ENCODE results near the gene SLC25A36.
A peak's percentile ranks its signal among the peaks of the same experiment; 100 is the strongest.

The SLC25A36 gene, protein sequence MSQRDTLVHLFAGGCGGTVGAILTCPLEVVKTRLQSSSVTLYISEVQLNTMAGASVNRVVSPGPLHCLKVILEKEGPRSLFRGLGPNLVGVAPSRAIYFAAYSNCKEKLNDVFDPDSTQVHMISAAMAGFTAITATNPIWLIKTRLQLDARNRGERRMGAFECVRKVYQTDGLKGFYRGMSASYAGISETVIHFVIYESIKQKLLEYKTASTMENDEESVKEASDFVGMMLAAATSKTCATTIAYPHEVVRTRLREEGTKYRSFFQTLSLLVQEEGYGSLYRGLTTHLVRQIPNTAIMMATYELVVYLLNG

DNA sequence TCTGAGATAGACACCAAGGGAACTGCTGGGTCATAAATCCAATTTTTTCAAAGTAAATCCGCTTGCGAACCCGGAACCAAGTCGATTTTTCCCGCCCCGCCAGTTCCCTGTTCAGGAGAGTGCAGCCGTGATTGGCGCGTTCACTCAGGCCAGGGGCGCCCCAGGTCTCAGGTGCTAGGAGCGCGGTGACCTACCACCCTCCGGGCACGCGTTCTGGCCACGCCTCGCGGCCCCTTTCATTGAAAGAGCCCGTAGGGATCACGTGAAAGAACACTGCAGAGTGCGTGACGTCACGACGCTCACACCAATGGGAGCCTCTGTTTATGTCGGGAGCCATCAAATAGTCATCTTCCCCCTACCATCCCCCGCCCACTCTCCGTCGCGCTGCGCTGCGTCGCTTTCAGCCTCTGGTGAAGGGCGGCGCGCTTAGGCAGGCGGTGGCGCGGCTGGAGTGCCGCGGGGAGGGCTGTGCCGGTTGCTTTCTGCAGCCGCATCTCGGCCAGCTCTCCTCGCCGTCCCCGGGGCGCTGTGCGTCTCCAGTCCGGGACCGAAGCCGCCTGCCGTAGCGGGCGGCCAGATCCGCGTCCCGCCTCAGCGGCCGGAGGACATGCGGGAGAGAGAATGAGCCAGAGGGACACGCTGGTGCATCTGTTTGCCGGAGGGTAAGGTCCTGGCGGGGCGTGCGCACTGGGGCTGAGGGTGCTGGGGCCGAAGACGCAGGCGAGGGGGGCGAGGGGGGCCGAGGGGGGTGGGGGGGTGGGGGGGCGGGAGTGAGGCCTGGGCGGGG lies at the start of gene SLC25A36:
TSS of gene SLC25A36 (plus strand) at position 403 of the 787 bp plus-strand sequence. CDS start at position 622, 219 bp downstream.
- DNase-seq, result peak; percentile 99

GRCh38 chr3:140896997-140897396 lies 44.6 kb upstream of the SLC25A36 start:
- DNase-seq, result no peak

- no peak for DNase-seq
These were observed 43.1 kb upstream of the SLC25A36 start for GRCh38 chr3:140898340-140899180.

DNA sequence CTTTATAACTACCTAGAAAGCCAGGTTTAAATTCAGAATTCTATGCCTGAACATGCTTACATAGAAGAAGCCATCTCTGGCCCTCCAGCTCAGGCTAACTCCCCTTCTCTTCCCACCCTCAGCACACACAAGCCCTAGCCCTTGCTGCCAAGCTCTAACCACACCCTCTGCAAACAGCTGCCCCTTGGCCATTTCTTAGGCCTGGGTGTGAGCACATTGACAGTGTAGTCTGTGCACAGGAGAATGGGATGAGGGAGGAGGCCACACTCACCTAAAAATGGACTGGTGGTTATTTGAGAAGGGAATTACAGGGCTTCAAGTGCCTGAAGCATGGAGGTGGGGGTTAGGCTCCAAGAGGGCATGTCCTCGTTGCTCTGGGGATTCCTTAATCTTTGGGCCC lies 42.3 kb upstream of the SLC25A36 start:
- no peak for DNase-seq

DNA sequence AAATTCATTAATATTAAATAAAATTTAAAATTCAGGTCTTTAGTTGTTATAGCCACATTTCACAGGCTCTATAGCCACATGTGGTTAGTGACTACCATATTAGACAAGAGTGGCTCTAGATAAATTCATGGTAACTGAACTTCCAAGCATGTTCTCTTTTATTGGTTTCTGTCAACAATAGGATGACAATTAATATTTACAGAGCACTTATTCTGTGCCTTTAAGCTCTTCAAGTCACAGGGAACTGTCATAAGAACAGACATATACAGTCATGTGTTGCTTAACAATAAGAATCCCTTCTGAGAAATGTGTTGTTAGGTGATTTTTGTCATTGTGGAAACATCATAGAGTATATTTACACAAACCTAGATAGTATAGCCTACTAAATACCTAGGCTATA lies 38.8 kb upstream of the SLC25A36 start:
- DNase-seq, result no peak

GRCh38 chr3:140903196-140903595 lies 38.4 kb upstream of the SLC25A36 start:
- DNase-seq, result no peak

- no peak for DNase-seq
These were observed 37.1 kb upstream of the SLC25A36 start for GRCh38 chr3:140904521-140904920.

GRCh38 chr3:140905559-140905958 lies 36.1 kb upstream of the SLC25A36 start:
- DNase-seq, result no peak

GRCh38 chr3:140906785-140907184 lies 34.9 kb upstream of the SLC25A36 start:
- no peak for DNase-seq

DNA sequence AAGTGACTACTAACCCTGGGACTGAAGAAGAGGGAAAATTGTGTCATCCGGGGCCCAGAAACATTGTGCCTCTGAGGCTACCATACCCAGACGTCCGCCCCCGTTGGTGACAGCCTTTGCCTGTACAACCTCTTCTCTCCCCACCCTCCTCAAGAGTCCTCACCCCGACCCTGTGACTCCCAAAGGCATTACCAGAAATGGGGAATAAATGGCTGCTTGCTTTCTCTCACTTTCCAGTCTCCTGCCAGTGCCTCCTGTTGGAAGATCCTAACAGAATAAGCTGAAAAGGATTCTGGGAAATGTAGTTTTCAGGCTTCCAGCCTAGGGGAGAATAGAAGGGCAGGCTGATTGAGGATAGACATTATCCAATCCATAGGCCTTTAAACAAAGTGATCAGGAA lies 30.8 kb upstream of the SLC25A36 start:
- DNase-seq, result no peak

- DNase-seq, result no peak
These were observed 29.8 kb upstream of the SLC25A36 start for GRCh38 chr3:140911822-140912221.

GRCh38 chr3:140913728-140914127 lies 27.9 kb upstream of the SLC25A36 start:
- no peak for DNase-seq

GRCh38 chr3:140914384-140914945 lies 27.2 kb upstream of the SLC25A36 start:
- DNase-seq, result no peak

- no peak for DNase-seq
These were observed 25.0 kb upstream of the SLC25A36 start for GRCh38 chr3:140916603-140917002.

- no peak for DNase-seq
These were observed 23.9 kb upstream of the SLC25A36 start for GRCh38 chr3:140917772-140918171.

DNA sequence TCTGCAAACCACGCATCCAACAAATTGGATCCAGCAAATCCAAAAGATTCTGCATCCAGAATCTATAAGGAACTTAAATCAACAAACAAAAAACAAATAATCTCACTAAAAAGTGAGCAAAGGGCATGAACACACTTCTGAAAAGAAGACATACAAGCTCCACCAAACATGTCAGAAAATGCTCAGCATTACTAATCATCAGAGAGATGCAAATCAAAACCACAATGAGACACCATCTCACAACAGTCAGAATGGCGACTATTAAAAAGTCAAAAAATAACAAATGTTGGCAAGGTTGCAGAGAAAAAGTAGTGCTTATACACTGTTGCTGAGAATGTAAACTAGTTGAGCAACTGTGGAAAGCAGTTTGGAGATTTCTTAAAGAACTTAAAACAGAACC lies 21.6 kb upstream of the SLC25A36 start:
- DNase-seq, result no peak

DNA sequence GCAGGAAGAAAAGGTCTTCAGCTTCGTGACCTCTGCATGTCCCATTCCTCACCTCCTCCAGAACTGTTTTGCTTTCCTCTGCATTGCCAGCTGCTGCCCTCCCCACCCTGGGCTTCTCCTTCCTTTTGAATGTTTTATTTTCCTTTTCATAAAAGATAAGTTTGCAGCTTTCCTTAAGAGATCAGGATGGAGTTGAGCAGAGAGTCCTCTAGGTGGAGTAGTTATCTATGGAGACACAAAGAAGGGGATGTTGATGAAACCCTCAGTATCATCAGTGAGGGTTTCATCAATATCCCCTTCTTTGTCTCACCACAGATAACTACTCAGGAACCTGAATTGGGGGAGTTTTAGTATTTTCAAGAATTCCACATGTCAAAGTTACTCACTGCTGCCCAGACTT lies 19.0 kb upstream of the SLC25A36 start:
- DNase-seq, result no peak

- no peak for DNase-seq
These were observed 17.4 kb upstream of the SLC25A36 start for GRCh38 chr3:140924097-140924873.

GRCh38 chr3:140927279-140928069 lies 14.2 kb upstream of the SLC25A36 start:
- no peak for DNase-seq

- DNase-seq, result no peak
These were observed 12.2 kb upstream of the SLC25A36 start for GRCh38 chr3:140929446-140929845.

- no peak for DNase-seq
These were observed 10.6 kb upstream of the SLC25A36 start for GRCh38 chr3:140931016-140931454.
